HG03060 (cell line): ENCODE measurements around the gene GPR75.
"Not testable (repeated sequence)": the region's sequence is repeated elsewhere in the genome, so short reads cannot be mapped to it uniquely, and the experiment has no call there.

Source experiments
- ATAC-seq: cut with Tn5 transposase; IDR thresholded peaks from one replicate; pipeline ENCODE4 v1.9.1; 2021; ENCODE audit warnings: low read depth, moderate number of reproducible peaks; ENCODE audit not compliant: unreplicated experiment

The GPR75 gene

GRCh38 chr2:53854678-53855077 lies 5.1 kb downstream of the GPR75 start:
- no peak for ATAC-seq

- ATAC-seq = no peak
These were observed 7.2 kb downstream of the GPR75 start for GRCh38 chr2:53852532-53852931.

- ATAC-seq = not testable (repeated sequence)
These were observed 8.6 kb downstream of the GPR75 start for GRCh38 chr2:53851052-53851757.

- ATAC-seq = no peak
These were observed 11.7 kb downstream of the GPR75 start for GRCh38 chr2:53848062-53848461.

- no peak for ATAC-seq
These were observed 16.2 kb downstream of the GPR75 start for GRCh38 chr2:53843595-53843994.

- ATAC-seq = no peak
These were observed 16.9 kb downstream of the GPR75 start for GRCh38 chr2:53842891-53843290.

- ATAC-seq = not testable (repeated sequence)
These were observed 18.1 kb downstream of the GPR75 start for GRCh38 chr2:53841651-53842050.

- ATAC-seq = no peak
These were observed 19.2 kb downstream of the GPR75 start for GRCh38 chr2:53840580-53840979.

DNA sequence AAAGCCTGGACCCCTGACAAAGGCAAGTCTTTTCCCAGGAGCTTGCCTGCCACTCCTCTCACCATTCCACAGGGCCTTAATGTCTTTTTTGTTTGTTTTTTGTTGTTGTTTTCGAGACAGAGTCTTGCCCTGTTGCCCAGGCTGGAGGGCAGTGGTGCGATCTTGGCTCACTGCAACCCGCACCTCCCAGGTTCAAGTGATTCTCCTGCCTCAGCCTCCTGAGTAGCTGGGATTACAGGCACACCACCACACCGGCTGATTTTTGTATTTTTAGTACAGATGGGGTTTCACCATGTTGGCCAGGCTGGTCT lies 29.8 kb downstream of the GPR75 start:
- not testable (repeated sequence) for ATAC-seq

GRCh38 chr2:53829273-53829979 lies 30.3 kb downstream of the GPR75 start:
- ATAC-seq = no peak

- ATAC-seq = no peak
These were observed 31.4 kb downstream of the GPR75 start for GRCh38 chr2:53828331-53828730.

- no peak for ATAC-seq
These were observed 32.2 kb downstream of the GPR75 start for GRCh38 chr2:53827398-53828175.

- ATAC-seq = no peak
These were observed 33.0 kb downstream of the GPR75 start for GRCh38 chr2:53826587-53827397.

- ATAC-seq = no peak
These were observed 33.7 kb downstream of the GPR75 start for GRCh38 chr2:53826030-53826410.

DNA sequence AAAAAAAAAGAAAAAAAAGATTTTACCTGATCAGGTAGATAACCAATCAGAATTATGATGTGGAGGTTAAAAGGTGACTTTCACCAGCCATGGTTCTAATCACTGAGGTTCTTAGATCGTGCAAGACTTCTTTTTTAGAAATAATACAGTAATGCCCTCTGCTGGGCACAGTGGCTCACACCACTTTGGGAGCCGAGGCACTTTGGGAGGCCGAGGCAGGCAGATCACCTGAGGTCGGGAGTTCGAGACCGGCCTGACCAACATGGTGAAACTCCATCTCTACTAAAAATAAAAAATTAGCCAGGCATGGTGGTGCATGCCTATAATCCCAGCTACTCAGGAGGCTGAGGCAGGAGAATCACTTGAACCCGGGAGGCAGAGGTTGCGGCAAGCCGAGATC lies 36.1 kb downstream of the GPR75 start:
- ATAC-seq = not testable (repeated sequence)

DNA sequence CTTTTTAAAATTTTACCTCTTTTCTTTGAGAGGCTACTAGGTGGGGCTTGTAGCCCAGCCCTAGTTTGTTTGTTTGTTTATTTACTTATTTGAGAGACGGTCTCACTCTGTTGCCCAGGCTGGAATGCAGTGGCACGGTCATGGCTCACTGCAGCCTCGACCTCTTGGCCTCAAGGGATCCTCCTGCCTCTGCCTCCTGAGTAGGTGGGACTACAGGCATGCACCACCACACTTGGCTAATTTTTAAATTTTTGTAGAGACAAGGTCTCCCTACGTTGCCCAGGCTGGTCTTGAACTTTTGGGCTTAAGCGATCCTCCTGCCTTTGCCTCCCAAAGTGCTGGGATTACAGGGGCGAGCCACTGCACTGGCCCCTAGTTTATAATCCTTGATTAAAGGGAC lies 38.0 kb downstream of the GPR75 start:
- no peak for ATAC-seq

- no peak for ATAC-seq
These were observed 39.1 kb downstream of the GPR75 start for GRCh38 chr2:53820711-53821110.

DNA sequence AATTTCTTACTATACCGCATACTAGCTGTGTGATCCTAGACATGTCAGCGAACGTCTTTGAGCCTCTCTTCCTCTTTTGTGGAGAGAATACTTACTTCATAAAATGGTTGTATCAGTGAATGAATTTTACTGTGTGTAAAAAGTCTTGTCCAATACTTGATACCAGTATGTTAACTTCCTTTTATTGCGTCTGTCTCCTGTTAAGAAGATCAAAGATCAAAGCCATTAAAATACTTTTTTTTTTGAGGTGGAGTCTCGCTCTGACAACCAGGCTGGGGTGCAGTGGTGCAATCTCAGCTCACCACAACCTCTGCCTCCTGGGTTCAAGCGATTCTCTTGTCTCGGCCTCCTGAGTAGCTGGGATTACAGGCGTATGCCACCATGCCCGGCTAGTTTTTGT lies 39.7 kb downstream of the GPR75 start:
- ATAC-seq = no peak

DNA sequence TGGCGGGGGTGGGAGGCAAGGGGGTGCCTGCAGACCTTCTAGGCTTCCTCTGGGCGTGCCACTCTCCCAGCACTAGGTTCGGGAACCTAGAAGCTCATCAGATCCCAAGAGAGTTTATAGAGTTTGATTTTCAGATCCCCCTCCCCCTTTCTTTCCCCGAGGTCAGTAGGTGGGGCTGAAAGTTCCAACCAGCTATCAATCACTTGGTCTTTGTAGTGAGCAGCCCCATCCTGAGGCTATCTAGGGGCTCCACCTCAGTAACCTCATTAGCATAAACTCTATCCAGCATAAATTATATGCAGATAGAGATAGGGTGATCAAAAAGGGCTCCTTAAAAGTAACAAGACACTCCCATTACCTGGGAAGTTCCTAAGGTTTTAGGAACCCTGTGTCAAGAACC lies 40.1 kb downstream of the GPR75 start:
- no peak for ATAC-seq

GRCh38 chr2:53818854-53819435 lies 40.8 kb downstream of the GPR75 start:
- ATAC-seq = no peak
